ENCODE results near the gene SH3BGR.

- TF ChIP-seq EP300 (IDR thresholded peaks at IDR 0.05) (no peak), CTCF (IDR thresholded peaks at IDR 0.05) (no peak), POLR2AphosphoS5 (IDR thresholded peaks at IDR 0.05) (no peak), POLR2A (IDR thresholded peaks at IDR 0.05) (no peak)
Measured at GRCh38 chr21:39555911-39556590, 104.3 kb downstream of the SH3BGR start.

All from upper lobe of left lung (tissue), 4 donors.